Activated CD4-positive, alpha-beta T cell treated with anti-CD3 and anti-CD28 coated beads, Interleukin-2, Interleukin-4, amounts not matched to agents 100 ng/mL and 50 ng/mL, durations not matched to agents 16 hours and 8 hours (primary cell): Measurements from ENCODE around the gene FRMPD2.
"Not testable (repeated sequence)": the region's sequence is repeated elsewhere in the genome, so short reads cannot be mapped to it uniquely, and the experiment has no call there.

Experiments
- DNase-seq: peaks from one replicate; pipeline ENCODE4 v3.0.0-alpha.2; 2020; ENCODE audit warnings: low spot score

Gene FRMPD2

DNA sequence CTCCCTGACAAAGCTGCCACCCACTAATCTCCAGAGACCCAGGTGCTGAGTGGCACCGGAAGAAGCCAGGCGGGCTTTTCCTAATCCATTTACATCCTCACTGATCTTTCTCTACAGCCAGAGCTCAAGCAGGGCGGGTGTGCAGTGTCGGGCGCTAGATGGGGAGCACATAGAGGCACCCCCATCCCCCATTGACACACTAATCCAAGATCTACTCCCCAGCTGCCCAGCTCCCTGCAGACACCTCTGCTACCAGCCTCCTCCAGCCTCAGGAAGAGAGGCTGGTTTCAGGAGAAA is 22.2 kb downstream of the FRMPD2 start:
- no peak for DNase-seq

DNA sequence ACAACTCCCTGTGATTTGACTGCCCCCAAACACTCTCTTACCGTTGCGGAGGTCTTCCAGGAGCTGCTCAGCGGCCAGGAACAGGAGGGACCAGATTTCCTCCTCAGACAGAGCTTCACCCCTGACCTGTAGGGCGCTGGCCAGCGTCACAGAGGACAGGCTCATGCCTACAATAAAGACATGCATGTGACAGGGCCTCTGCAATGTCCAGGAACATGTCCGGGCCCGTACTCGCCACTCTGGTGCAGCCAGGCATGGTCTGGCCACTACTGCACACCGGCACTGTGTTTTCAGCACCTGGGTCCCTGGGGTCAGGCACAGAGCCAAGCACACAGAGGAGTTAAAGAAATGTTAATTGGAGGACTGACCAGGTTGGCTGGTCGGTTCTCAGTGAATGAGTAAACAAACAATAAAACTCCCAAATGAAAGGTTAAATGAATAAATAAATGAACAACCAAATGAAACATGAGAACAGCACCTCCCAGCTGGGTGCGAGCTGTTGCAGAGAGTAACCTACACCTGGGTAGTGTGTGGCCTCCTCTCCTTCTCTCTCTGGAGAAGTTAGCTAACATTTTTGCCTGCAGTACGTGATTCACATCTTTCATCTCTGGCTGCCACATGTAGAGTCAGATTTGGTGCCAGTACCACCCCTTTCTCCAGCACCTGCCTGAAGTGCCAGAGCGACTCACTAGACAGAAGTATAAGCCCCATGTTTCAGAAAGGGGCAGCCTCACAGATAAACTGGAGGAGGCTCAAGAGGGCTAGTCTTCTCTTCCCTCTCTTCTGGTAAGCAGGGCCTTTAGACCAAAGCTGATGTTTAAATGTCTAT is 22.8 kb downstream of the FRMPD2 start:
- no peak for DNase-seq

DNA sequence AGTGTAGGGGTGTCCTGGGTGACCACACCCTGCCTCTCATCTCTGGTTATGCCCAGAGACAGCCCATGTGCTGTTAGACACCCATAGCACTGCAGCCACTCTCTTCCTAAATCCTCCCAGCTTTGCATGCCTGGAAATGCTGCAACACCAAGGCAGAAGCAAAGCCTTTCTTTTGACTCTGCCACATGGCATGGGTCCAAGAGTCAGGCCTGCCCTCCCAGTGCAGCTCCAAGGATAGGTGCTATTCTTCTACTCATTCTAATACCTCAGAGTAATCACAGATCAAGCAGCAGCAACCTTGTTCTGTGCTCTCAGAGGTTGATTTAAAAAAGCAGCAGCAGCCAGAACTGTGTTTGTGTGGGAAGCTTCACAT is 23.4 kb downstream of the FRMPD2 start:
- DNase-seq: no peak

DNA sequence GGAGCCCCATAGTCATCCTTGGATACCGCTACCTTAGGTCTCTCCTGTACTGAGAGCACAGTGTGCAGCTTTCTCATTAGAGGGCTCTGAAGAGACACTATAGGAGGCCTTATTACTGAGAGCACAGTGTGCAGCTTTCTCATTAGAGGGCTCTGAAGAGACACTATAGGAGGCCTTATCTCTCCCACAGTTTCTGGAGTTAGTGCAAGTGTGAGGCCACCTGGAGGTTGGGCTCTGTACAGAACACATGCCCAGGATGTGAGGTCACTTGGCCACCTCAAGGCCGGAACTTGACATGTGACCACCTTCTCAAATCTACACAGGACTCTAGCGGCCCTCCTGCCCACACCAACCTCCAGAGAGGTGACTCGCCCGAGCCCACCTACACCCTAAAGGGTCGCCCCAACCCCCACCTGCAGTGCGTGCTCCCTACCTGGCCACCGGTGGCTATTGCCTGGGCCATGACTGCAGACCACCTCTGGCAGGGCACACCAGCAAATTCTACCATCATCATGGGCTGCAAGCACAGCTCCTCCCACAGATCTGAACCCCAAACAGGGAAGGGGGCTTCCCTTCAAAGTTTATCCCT is 24.6 kb downstream of the FRMPD2 start:
- no peak for DNase-seq

DNA sequence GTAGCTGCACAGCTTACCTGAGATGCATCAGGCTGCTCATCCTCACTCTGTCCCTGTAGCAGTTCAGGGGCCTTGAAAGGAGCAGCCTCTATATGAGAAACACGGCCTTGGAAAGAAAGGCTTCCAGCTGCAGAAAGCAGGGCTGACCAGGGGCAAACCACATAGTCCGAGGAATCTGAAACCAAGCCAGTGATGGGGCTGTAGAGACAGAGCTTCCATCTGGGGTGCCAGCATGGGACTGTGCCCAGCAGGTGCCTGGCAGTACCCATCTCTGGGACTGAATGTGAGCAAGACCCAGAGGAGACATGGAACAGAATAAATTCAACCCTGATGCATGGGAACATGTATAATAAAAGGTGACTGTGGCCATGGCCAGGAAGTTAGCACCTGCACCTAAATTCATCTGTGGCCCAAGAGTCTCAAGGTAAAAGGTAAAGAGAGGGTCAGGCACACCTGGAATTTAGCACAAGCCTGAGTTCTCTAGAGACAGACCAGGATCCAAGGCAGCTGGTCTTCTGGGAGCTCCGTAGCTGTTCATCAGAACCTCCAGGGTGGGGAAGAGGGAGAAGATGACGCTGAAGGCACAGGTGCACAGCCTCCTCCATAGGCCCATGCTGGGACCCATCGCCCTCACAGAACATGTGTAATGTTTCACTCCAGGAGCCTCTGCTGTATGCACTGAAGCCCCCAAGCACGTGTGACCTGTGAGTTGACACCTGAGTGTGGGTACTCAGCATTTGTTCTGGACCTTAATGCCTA is 25.3 kb downstream of the FRMPD2 start:
- DNase-seq: no peak

DNA sequence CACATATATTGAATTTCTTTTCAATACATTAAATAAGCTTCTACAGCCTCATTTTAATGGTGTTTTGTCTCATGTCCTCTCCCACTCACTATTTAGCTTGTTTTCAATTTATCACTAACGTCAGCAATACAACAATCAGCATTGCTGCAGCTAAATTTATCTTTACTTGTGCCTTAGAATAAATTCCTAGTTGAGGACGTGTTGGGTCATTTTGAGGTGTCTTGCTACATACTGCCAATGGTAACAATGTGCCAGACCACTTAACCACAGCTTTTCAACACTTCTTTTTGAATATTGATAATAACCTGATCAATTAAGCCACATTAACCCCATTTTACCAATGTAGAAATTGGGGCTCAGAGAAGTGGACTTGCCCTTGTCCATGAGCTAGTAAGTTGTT is 26.0 kb downstream of the FRMPD2 start:
- no peak for DNase-seq

DNA sequence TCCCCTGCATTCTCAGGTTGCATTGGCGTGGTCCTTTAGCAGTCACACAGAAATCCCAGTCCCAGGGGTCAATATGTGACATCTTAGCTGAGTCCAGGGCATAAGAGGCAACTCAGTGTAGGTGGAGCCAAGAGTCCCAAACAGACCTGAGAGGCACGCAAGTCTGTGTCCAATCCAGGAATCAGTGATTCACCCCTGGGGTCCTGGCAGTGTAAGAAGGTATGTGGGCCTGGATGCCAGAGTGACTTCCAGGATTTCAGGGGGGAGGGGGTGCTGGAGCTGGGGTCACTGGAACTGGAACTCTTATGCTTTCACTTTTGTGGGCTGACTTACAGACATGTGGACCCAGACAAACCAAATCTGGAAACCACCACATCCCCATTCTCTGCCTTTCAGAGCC is 26.8 kb downstream of the FRMPD2 start:
- DNase-seq: no peak

DNA sequence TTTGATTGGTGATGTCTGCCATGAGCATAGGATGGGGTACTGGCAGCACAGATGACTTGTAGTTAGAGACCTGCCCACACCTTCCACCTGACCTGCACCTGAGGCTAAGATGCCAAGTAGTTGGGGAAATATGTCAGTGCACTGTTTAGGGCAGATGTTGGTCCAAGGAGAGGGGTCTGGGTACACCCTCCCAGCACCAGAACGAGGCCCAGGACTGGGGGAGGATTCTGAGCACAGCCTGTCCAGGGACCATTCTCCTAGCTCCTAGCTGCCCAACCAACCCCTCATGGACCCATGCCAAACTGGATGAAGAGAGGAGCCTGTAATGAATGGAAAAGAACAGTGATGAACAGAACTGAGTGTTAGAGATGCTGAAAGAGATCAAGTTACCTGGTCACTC is 28.0 kb downstream of the FRMPD2 start:
- no peak for DNase-seq

DNA sequence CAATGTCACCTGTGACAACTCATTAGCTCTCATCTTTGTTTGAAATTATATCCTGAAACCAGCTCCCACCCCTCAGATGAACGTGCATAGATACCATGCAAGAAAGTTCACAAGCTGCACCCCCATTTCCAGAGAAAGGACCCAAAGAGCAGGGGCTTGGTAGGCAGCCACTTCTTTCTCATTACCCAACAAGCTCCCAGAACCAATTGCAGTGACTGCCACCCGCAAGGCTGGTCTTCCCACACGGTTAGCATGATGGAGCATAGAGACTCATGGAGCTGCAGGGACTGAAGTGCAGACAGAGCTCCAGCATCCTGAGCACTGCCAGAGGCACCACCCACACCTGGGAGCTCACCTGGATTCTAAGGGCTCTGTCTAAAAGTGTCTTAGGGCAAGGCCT is 28.5 kb downstream of the FRMPD2 start:
- no peak for DNase-seq

DNA sequence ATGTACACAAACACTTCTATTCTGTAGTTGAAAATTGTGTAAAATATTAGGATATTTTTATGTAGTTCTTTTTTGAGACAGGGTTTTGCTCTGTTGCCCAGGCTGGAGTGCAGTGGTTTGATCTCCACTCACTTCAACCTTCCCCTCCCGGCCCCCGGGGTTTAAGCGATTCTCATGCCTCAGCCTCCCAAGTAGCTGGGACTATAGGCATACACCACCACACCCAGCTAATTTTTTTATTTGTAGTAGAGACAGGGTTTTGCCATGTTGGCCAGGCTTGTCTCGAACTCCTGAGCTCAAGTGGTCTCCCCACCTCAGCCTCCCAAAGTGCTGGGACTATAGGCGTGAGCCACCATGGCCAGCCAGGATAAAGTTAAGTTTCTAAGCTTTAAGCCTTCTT is 30.6 kb downstream of the FRMPD2 start:
- not testable (repeated sequence) for DNase-seq

DNA sequence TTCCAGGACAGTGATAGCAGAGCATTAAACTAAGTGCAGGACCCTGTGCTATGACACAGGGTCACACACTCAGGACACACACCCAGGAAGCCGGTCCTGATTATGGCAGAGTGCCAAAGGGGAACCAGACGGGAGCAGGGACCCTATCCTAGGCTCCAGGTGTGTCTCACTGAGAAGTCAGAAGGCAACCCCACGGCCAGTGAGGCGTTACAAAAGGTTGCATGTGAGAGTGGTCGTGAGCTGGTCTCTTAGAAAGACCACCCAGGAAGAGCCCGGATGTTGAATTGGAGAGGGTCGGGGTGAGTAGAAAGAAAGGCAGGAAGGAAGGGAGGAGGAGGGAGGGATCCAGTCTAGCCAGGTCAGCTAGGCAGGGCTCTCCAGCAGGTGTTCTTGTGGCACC is 31.0 kb downstream of the FRMPD2 start:
- no peak for DNase-seq

DNA sequence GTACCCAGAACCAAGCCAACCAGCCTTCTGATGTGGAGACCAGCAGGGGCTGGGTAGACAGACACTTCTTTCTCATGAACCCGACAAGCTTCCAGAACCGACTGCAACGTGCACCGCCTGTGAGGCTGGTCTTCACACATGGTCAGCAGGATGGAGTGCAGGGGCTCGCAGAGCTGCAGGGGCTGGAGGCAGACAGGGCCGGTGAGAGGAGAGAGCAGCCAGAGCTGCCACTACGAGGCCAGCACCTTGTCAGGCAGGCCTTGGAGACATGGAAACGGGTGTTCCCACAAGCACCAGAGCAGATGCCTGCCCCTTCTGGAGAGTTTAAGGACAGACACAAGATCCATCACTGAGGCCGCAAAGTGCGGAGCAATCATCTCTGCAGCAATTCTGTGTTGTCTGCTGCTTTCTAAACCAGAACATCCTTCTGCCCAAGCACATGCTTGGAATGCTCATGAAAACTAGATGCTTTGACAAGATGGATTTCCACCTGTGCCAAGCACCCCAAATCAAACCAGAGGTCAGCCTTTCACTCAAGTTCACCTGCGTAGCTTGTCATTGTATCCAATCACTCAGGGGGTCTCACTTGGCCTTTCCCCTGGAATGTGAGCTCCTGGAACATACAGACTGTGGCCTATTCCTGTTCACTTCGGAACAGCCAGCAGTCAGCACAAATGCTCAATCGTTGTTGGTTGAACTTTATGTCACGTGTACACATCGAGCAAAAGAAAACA is 32.2 kb downstream of the FRMPD2 start:
- DNase-seq: no peak

DNA sequence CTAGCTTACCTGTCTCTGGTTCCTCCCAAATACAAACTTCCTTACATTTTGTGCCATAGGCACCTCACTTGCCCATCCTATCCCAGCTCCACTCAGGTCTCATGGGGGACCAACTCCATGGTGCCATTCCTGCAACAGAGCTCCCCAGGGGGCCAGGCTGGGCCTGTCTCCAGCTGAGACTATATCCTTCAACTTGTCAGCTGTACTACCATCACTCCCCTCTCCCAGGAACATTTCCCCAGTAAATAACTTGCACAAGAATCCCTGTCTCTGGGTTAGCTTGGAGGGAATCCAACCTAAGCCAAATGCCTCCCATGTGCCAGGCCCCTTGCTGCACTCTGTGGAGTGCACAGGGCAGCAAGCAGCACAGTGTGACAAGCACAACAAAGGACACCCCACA is 33.2 kb downstream of the FRMPD2 start:
- DNase-seq: no peak

DNA sequence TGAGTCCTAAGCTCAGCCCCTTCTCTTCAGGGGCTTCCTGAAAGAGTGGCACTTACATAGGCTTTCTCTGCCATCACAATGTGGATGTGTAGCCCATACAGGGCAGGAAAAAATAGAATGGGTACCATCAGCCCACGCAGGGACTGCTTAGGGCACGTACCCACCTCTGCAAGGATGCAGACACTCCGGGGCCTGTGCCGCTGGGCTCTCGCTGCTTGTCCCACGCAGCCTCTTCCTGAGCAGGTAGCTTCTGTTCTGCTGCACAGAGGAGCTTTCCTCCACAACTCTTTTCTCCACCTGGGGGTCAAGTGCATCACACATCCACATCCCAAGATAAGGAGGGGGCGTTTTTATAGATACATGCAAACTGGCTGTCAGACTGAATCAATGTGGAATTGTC is 34.3 kb downstream of the FRMPD2 start:
- DNase-seq: no peak

DNA sequence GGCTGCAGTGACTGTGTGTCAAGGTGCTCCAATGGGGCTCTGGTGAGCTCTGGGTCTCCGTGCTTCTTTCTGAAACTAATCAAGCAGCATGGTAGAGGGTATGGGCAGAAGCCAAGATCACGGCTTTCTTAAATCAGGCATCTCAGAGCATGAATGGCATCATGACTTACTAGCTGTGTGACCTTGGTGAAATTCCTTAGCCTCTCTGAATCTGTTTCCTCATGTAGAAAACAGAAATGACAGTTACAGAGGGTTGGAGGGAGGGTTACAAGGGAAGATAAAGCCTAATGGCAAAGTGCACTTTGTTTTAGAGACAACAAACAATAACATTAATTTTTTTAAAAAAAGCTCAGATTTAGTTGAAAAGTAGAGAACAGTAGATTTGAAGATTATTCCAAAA is 34.9 kb downstream of the FRMPD2 start:
- no peak for DNase-seq

DNA sequence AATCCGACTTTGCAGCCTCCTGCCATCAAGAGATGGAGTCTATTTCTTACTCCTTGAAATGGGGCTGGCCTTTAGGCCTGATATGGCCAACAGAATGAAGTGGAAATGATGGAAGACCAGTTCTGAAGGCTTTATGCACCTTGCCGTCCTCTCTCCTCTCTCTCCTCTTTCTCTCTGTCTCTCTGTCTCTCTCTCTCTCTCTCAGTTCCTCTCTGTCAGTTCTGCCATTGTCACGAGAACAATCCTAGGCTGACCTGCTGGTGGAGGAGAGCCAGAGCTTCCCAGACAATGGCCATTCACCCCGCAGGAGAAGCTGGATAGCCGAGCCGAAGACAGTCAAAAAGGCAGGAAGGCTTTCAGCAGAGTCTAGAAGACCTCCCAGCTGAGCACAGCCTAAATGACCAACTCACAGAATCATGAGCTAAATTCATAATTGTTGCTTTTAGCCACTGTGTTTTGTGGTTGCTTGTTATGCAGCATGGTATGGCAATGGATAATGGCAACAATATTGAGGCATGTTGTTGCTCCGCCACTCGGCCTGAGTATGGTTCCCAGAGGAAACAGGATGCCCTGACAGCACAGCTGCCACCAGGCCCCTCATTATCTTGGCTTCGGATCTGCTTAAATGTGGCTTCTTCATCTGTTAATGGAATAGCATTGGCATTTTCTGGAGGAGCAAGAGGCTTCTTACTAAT is 35.5 kb downstream of the FRMPD2 start:
- DNase-seq: no peak

DNA sequence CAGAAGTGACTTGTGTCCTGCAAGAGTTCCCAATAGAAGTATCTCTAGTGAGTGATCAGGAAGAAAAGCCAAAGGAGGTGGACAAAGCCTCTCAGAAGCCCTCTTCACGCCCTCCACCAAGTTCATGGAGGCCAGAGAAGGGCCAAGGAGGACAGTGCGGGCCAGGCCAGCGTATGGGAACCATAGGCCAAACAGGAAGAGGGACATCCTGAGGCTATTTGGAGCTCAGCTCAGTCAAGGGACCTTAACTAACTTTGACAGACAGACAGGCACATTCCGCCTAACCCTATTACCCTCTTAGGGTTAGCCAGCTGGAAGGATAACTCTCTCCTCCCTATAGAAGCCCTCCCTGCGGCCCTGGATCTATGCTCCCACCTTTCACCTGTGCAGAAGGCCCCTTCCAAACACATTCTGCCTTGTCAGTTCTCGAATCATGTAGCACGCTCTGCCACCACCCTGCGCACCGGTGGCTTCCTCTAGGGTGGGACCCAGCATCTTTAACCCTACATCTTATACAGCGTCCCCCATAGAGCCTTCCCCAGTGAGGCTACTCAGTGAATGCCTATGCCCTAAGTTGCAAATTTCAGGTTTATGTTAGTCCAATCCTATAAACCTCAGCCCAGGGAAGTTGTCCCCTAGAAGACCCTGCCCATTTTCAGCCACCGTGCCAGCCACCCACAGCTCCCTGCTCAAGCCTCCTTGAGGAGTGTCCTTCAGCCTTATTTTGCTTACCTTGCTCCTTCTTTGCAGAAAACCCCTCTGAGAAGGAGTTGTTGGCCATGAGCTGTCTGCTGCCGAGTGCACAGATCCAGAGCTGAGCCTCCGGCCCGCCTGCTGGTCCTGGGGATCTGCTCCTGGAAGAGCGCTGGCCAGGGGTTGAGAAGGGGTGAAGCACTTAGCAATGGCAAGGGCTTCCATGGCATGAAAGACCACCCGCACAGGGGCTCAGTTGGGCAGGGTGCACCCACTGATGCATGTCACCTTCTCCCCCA is 36.9 kb downstream of the FRMPD2 start:
- no peak for DNase-seq

DNA sequence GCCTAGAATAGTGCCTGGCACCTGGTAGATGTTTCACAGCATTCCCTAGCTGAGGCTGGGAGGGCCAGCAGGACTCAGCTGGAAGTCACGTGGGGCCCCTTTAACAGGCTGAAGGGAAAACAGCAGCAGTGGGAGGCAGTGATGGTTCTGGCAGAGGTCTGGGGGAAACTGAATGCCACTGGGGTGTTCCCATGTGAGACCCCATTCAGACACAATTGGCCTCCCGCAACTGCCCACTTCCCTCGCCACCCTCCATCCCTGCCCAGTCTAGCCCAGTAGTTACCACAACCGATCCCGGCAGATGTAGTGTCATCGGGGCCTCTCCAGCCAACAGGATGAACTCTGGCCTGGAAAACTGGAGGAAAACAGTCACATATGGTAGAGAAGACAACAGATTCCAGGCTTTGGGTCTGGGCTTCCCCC is 38.3 kb downstream of the FRMPD2 start:
- DNase-seq: no peak

DNA sequence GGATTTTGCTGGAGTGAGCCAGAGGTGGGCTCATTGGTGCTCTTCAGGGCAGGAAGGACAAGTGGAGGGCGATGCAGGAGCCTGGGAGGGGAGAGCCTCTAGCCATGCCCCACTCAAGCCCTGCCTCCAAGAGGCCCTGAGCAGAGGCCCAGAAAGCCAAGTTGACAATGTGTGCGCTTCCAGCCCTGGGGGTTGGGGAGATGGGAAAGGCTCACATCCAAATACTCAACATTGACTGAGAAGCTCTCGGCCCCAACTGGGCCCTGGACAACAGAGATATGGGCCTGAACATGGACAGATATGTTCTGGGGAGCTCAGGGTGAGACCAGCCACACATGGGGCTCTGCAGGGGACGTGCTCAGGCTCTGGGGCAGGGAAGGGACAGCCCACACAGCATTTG is 39.0 kb downstream of the FRMPD2 start:
- DNase-seq: no peak

DNA sequence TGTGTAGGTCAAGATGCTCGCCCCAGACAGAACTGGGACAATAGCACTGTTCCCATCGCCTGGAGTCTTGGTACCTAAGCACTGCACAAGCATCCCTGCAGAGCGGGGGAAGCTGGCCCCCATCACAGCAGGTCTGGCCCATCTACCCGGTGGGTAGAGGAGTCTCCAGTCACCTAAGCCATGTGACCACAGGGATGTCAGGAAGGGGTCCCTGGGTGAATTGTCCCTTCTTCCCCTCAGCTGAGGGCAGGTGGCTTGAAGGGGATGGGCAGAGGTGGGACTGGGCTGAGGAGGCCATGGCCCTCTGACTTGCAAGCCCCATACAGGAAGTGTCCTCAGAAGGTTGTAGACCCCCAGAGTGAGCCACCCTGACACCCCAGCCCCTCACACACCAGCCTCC is 39.7 kb downstream of the FRMPD2 start:
- no peak for DNase-seq

DNA sequence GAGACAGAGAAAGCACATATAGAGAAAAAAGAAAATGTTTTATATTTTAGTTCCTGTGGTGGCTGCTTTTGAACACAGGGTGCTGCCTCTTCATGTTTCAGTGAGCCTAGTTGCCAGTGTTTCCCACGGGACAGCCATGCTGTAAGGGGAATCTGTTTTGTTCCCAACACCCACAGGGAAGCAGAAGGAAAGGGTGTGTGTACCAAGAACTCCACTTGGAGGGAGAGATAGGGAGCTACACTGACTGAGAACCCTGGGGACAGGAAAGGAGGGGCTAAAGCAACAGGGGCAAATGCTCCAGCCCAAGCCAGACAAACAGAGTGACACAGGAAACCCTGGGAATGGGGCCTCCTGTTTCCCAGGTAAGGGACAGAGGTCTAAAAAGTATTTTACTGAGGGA is 40.2 kb downstream of the FRMPD2 start:
- no peak for DNase-seq
